Measurements from ENCODE around the gene SAMD14. TPM values are rescaled to one million over a fixed set of nuclear protein-coding genes. Genes with fewer than 3 reads are reported as not detected.
A peak's percentile ranks its signal among the peaks of the same experiment; 100 is the strongest.

SAMD14 gene
- total RNA-seq, 1 experiment from 2014 or later, result not detected

DNA sequence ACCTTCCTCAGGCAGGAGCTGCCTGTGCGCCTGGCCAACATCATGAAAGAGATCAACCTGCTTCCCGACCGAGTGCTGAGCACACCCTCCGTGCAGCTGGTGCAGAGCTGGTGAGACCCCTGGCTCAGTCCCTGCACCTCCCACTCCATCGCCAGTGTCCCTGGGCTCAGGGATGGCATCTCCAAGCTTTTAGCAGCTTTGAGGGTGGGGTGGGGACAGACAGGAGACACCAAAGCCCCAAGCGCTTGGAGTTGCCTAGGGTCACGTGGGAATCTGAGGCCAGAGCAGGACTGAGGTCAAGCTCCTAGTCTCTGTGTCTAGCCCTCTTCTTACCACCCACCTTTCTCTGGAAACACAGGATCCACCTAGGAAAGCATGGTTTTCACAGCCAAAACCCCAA, 32.5 kb downstream of the SAMD14 start:
- Mint-ChIP-seq H3K27me3 (ENCODE audit: unreplicated experiment) (no peaks in the 10 kb centered on the region), H3K4me3 (ENCODE audit: low read depth, unreplicated experiment) (no peak overlapping the region), H3K27ac (ENCODE audit: unreplicated experiment) (no peak overlapping the region), H3K36me3 (ENCODE audit: insufficient read depth, unreplicated experiment) (peaks cover 63% of the 10 kb centered on the region), H3K4me1 (ENCODE audit: low read depth, unreplicated experiment) (peaks cover 73% of the 10 kb centered on the region), H3K9me3 (ENCODE audit: low read depth, unreplicated experiment) (no peaks in the 10 kb centered on the region)
- no TSS peak for BruUV-seq (replicated peaks)
- intact Hi-C loops (cut with micrococcal nuclease; ENCODE audit: unreplicated experiment), result no loop called here
- CTCF ChIA-PET, result interaction anchor here (1.0 to 1.2 kb wide), 3 partner anchors 10 to 69 kb away, joined by 3 to 4 read pairs (median 3); no protein-coding TSS in a partner anchor
- no peak for DNase-seq
- TF ChIP-seq, protein P1, sequence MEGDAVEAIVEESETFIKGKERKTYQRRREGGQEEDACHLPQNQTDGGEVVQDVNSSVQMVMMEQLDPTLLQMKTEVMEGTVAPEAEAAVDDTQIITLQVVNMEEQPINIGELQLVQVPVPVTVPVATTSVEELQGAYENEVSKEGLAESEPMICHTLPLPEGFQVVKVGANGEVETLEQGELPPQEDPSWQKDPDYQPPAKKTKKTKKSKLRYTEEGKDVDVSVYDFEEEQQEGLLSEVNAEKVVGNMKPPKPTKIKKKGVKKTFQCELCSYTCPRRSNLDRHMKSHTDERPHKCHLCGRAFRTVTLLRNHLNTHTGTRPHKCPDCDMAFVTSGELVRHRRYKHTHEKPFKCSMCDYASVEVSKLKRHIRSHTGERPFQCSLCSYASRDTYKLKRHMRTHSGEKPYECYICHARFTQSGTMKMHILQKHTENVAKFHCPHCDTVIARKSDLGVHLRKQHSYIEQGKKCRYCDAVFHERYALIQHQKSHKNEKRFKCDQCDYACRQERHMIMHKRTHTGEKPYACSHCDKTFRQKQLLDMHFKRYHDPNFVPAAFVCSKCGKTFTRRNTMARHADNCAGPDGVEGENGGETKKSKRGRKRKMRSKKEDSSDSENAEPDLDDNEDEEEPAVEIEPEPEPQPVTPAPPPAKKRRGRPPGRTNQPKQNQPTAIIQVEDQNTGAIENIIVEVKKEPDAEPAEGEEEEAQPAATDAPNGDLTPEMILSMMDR (IDR thresholded peaks at IDR 0.05; ENCODE audit: unreplicated experiment), result no peak

DNA sequence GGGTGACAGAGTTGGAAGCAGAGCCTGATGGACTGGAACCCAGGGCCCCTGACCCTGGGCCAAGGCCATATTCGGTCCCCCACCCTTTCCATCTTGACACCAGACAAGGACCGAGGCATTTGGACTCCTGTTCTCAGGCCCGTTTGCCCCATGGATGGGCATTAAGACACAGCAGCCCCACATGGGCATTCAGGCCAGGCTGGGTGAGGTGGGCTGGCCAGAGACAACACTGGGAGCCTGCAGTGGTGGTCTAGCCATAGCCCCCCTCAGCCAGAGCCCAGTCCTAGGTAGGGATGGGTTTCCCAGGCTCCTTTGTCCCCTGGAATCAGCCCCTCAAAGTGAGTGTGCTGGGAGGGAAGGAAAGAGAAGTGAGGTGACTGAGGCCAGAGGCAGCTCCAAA, 33.2 kb downstream of the SAMD14 start:
- intact Hi-C loops (cut with micrococcal nuclease; ENCODE audit: unreplicated experiment), result no loop called here
- Mint-ChIP-seq H3K4me3 (ENCODE audit: low read depth, unreplicated experiment) (no peak overlapping the region), H3K27me3 (ENCODE audit: unreplicated experiment) (no peaks in the 10 kb centered on the region), H3K9me3 (ENCODE audit: low read depth, unreplicated experiment) (no peaks in the 10 kb centered on the region), H3K27ac (ENCODE audit: unreplicated experiment) (no peak overlapping the region), H3K36me3 (ENCODE audit: insufficient read depth, unreplicated experiment) (peaks cover 63% of the 10 kb centered on the region), H3K4me1 (ENCODE audit: low read depth, unreplicated experiment) (peaks cover 66% of the 10 kb centered on the region)
- BruUV-seq (replicated peaks), result no TSS peak
- TF ChIP-seq, protein P1 (IDR thresholded peaks at IDR 0.05; ENCODE audit: unreplicated experiment), result no peak
- no peak for DNase-seq
- CTCF ChIA-PET, result interaction anchor here (0.6 to 1.2 kb wide), 3 partner anchors 12 to 69 kb away, joined by 3 to 5 read pairs (median 4); no protein-coding TSS in a partner anchor

DNA sequence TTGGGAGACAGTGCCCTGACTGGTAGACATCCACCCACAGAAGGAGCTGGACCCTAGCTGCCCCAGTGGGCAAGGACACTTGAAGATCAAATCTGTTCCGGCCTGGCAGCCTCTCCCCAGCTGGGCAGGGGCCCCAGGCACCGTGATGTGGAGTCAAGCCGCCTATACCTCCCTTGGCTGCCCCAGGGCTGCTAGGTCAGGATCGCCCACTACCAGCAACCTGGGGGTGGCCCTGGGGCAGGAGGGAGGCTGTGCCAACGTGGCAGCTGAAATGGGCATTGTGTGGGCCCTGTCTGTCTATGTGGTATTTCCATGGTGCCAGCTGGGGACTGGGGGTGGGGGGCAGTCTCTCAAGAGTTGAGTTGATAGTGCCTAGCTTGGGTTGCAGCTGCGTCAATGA, 33.9 kb downstream of the SAMD14 start:
- no peak for DNase-seq
- Mint-ChIP-seq H3K4me3 (ENCODE audit: low read depth, unreplicated experiment) (peak overlapping the region; percentile 90), H3K36me3 (ENCODE audit: insufficient read depth, unreplicated experiment) (peaks cover 63% of the 10 kb centered on the region), H3K27me3 (ENCODE audit: unreplicated experiment) (no peaks in the 10 kb centered on the region), H3K27ac (ENCODE audit: unreplicated experiment) (peak overlapping the region; percentile 89), H3K9me3 (ENCODE audit: low read depth, unreplicated experiment) (no peaks in the 10 kb centered on the region), H3K4me1 (ENCODE audit: low read depth, unreplicated experiment) (peaks cover 60% of the 10 kb centered on the region)
- intact Hi-C loops (cut with micrococcal nuclease; ENCODE audit: unreplicated experiment), result no loop called here
- CTCF ChIA-PET, result no interaction called here
- no TSS peak for BruUV-seq (replicated peaks)
- TF ChIP-seq, protein P1 (IDR thresholded peaks at IDR 0.05; ENCODE audit: unreplicated experiment), result no peak

DNA sequence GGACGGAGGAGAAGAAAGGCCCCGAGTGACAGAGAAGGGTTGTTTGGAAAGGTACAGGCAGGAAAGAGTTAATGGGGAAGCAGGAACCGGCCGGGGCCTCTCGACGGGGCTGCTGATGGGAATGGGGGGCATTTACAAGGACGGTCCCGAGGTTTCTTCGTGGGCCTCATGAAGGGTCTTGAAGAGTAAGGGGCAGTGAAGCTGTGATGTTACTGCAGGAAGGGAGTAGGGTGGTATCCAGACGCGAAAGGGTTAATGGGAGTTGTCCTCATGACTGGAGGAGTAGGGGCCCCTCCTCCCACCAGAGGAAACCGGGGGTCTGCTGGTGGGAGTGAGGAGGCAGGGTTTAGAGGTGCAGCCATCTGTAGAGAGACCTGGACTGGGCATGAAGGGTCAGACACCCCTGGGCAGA, 34.3 kb downstream of the SAMD14 start:
- Mint-ChIP-seq H3K36me3 (ENCODE audit: insufficient read depth, unreplicated experiment) (peaks cover 63% of the 10 kb centered on the region), H3K4me1 (ENCODE audit: low read depth, unreplicated experiment) (peaks cover 55% of the 10 kb centered on the region), H3K27me3 (ENCODE audit: unreplicated experiment) (no peaks in the 10 kb centered on the region), H3K4me3 (ENCODE audit: low read depth, unreplicated experiment) (peak overlapping the region; percentile 90), H3K9me3 (ENCODE audit: low read depth, unreplicated experiment) (no peaks in the 10 kb centered on the region), H3K27ac (ENCODE audit: unreplicated experiment) (peak overlapping the region; percentile 89)
- CTCF ChIA-PET, result interaction anchor here (0.6 kb wide), 1 partner anchor 56 kb away, joined by 3 read pairs; no protein-coding TSS in a partner anchor
- TF ChIP-seq, protein P1 (IDR thresholded peaks at IDR 0.05; ENCODE audit: unreplicated experiment), result no peak
- DNase-seq, result no peak
- no TSS peak for BruUV-seq (replicated peaks)
- intact Hi-C loops (cut with micrococcal nuclease; ENCODE audit: unreplicated experiment), result loop anchor here (2.0 kb wide), 2 partner anchors 65 to 201 kb away; no protein-coding TSS in a partner anchor
